Hematopoietic multipotent progenitor cell treated with erythropoietin and hydrocortisone succinate and interleukin-3 and kit ligand, for 8 days (in vitro differentiated cells): ENCODE data around the gene USH2A.
"Not testable (repeated sequence)": the region's sequence is repeated elsewhere in the genome, so short reads cannot be mapped to it uniquely, and the experiment has no call there.

ENCODE experiments used
- DNase-seq: peaks from one replicate; pipeline ENCODE4 v3.0.0-alpha.2; 2015

USH2A gene

DNA sequence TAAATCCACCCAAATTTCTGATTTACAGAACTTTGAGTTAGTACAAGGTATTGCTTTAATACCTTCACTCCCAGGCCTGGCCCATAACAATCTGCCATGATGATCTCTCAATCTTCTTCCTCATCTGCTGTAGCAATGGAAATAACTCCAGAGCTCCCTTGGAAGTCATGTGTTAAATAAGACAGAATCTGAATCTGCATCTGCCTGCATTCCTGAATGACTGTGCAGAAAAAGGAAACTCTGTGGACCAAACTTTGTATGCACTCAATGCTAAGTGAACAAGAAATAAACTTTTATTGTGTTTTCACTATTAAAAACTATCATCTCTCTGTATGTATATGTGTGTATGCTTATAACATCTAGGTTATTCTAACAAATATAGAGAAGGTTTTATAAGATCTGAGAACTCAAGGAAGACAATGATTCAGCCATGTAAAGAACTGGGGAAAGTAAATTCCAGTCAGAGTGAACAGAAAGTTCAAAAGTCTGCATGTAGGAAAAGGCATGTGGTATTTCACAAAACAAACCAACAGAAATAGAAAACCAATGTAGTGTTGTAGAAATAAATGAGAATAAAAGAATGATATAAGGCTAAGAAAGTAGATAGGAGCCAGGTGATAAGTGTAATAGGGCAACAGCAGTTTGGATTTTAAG is 390.2 kb downstream of the USH2A start:
- no peak for DNase-seq

DNA sequence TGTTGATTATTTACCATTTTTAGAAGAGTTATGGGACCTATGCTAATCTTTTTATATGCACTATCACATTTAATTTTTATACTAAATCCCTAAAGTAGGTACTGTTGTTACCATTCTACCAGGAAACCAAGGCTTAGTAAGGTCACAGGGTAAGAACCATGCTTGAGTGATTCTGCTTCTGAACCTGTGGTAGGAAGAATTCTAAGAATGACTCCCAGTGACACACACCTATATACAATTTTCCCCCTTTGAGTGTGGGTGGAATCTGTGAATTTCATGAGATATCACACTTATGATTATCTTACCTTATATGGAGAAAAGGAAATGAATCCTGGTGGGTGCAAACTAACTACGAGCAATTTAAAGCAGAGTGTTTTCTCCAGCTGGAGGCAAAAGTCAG is 391.0 kb downstream of the USH2A start:
- no peak for DNase-seq

DNA sequence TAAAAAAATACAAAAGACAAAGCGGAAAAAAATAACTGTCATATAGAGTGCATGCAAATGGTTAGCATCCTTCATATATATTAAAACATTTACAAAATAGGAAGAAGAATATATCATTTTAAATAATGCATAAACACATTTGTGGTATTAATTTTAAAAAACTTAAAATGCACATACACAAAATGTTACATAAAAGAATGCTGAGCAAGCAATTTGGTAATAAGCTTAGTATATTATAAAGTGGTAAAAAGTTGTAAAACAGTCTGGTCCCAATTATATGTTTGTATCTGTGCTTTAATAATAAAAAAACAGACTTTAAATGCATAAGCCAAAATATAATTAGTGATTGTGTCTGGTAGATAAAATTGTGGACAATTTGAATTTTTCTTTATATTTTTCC is 394.6 kb downstream of the USH2A start:
- no peak for DNase-seq

DNA sequence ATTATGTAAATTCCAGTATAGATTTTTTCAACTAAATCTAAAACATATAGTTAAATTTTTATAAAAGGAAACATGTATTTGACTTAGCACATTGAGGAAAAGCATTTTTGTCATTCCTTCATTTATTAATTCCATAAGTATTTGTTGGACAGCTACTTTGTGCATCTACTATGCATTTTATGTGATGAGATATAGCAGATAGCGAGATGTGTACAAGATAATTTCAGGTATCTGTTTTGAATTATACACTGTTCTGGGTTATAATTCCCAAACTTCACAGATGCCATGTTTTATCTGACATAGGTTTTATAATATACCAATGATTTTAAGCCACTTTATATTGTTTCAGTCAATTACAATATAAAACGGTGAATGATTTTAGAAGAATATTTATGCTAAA is 398.7 kb downstream of the USH2A start:
- no peak for DNase-seq

DNA sequence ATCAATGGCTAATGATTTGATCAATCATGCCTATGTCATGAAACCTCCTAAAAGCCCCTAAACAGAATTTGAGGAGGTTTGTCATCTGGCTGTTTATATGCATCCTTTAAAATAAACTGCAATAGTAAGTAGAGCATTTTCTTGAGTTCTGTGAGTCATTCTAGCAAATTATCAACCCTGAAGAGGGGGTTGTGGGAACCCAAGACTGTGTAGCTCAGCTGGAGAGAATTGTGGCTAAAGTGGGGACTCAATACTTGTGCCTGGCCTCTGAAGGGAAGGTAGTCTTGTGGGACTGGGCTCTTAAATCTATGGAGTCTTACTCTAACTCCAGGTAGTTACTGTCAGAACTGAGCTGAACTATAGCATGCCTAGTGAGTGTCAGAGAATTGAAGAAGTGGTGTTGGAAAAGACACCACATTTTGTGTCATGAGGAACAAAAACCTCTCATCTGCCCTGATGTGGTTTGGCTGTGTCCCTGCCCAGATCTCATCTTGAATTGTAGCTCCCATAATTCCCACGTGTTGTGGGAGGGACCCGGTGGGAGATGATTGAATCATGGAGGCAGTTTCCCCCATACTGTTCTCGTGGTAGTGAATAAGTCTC is 402.4 kb downstream of the USH2A start:
- DNase-seq = no peak

DNA sequence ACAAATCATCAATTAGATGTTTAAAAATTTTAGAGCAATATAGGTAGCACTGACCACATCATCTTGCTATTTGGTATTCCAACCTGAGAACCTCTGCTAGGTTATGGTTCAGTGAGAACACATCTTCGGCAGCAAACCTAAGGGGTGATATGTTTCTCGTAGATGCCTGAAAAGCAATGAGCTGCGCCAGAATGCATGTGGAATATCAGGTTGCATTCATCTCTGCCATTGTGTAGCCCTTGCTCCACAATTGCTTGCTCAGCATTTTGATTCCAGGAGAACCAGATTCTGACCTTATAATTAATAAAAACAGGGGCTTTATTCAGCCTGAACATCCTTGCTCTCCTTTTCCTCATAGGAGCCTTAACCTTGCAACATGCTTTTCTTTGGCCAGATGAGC is 408.1 kb downstream of the USH2A start:
- DNase-seq = no peak

DNA sequence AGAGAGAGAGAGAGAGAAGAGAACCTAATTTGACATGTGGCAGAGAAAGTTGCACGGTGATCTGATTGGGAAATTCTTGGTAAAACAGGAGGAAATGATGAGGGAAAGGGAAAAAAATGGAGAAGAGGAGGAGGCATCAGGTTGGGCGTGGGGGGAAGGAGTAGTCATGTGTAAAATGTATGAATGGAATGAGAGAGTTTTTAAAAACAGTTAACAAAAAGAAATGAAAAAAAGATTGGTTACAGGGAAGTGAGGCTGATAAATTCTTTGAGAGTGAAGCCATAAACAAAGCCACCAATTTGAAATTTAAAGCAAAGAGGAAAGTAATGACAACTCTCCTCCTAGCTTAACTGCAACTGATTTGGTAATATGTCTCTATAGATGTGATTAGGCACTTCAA is 409.2 kb downstream of the USH2A start:
- no peak for DNase-seq

DNA sequence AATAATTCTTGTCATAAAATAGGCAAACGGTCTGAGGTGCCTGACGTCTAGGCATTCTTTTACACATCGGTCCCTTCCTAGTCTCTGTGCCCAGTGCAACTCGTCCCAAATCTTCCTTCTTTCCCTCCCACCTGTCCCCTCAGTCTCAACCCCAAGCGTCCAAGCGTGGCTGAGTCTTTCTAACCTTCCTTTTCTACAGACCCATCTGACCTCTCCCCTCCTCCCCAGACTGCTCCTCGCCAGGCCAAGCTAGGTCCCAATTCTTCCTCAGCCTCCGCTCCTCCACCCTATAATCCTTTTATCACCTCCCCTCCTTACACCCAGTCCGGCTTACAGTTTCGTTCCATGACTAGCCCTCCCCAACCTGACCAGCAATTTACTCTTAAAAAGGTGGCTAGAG is 413.8 kb downstream of the USH2A start:
- DNase-seq = not testable (repeated sequence)

DNA sequence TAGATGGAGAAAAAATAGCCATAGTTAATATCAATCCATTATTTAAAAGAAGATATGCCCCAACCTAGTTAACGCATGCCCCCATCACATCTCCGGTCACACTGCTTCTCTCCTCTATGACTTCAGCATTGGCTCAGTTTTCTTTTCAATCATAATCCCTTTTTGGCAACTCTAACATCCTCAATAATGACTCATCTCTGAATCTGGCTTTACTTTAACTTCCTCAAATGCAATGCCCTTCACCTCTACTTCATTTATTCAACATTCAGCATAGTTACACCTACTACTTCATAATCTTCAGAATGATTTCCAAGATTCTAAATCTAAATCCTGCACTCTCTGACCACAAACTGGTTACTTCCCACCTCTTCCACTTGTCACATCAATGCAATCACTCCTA is 417.3 kb downstream of the USH2A start:
- no peak for DNase-seq

DNA sequence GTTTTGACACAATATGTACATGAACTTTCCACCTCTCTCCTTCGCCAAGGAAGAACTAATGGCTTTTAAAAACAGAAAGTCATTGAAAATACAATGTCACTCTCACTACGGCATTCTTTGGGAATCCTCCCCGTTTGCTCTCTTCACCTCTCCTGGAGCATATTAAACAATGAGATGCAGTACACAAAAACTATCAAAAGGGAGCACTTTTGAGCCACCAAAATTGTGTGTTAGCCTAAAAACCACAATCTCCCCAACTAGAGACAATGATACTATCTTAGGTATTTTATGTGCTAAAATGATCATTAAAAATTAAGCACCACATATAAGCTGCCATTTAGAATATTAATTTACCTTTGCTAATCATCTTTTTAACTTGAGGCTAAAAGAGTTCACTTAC is 430.6 kb downstream of the USH2A start:
- peak; percentile 6 for DNase-seq

DNA sequence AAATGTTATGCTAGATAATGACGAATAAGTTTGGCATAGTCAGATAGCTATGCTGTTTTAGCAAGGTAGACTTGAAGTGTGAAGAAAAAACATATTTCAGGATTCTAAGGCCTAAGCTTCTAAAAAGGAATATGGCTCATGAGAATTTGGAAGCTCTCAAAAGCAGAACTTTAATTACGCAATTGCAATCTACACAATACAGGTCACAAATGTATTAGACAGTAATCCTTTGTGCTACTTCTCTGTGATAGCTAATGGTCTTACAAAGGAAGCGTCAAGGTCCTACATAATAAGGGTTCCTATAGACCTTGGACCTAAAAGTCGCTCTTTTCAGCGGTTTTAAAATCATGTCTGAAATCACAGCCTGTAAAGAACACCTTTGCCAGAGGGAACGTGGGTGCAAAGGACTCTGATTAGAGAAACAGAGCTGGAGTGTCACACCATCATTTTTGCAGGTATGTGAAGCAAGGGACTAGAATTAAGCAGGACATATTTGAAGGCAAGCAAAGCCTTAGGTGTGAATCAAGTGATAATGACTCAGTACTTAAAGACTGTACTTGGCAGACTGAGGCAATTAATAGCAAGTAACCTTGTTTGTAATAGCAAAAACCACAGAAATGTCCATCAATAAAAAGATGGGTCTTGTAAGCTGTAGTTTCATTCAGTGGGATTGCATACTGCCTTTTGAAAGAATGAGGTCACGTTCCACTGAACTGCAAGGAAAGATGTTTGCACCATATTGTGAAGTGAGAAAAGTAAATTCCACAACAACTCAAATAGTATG is 436.0 kb downstream of the USH2A start:
- DNase-seq = no peak

DNA sequence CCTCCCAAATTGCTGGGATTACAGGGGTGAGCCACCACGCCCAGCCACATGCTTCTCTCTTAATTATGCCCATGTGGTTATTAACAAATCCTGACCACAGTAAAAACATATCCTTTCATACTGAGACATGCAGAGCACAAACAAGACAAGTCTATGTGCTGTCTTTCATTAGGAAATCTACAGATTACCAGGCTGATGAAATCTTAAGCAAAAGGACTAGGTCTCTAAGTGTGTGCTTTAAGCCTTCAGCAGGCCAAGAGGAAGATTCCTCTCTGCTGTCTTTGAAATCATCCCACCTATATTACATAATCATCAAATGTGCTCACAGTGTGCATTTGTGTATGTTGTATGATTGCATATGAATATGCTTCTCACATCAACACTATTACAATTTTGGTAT is 436.8 kb downstream of the USH2A start:
- no peak for DNase-seq

DNA sequence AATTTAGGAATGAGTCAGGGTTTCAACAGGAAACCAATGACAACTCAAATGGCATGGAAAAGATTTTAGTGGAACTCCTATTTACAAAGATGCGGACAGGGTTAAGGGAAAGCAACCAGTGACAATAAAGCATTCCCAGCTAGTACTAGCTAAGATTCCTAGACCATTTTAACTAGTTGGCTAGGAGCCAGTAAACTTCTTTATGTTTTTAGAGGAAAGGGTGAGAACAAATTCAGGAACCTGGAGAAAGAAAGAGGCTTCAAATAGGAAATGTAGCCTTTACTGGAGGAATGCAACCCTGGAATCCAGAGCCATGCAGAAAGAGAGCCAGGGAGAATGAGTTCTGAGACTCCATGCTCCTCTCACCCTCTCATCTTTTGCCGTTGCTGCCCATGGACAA is 439.6 kb downstream of the USH2A start:
- DNase-seq = no peak

DNA sequence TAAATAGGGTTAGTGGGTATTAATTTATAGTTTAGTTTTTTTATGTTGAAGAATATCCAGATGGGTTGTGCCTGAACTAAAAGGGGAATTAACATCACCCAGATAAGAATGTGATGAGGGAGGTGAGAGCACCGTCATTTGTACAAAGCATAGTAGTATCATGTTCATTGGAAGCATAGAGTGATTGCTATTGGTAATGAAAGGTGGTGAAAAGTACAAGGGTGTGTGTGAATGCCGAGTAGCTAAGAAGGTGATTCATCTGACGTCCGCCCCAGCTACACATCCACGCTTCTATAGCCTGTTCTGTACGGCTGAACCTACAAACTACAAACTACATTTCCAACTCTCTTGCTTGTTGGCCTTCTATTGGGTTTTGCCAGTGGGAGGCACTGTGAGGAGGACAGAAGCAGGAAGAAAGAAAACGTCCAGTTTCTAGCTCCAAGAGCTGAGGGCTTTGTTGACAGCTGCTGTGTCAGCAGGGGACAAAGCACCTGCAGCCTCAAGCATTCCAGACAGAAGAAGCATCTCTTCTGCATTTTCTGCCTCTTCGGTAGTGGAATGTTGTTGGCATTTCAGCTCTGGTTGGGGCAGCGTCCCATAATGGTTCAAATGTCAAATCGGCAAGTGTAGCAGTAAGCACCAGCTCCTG is 451.3 kb downstream of the USH2A start:
- DNase-seq = no peak

DNA sequence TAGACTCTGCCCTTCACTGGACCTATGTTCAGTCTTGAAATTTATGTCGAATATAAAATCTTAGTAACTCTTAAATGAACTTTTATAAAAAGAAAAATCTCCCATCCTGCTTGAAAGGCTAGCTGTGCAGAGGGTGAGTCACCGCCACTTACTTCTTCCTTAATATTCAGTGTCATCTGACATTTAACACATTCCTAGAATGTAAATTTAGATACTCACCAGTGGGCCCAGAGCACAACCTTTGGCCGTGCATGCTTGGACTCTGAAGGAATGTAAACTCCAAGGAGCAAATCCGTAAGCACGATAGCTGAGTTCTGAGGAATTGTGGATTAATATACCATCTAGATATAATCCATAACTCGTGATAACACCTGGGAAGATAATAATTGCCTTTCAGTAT is 452.8 kb downstream of the USH2A start:
- DNase-seq = no peak

DNA sequence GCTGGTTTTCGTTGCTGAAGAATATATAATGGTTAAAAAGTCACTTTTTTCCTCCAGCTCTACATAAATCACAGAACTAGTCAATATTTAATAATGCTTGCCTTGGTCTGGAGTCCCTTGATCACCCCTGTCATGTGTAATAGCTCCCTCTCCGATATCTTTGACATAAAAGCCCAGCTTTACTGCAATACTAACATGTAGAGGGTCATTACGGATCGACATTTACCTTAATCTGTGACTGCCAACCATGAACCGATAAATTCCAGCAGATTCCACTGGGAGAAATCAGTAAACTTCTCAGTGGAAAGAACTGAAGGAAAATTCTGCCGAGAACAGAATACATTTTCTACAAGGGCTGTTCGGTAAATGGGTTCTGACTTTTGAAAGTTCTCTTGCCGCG is 459.6 kb downstream of the USH2A start:
- no peak for DNase-seq

DNA sequence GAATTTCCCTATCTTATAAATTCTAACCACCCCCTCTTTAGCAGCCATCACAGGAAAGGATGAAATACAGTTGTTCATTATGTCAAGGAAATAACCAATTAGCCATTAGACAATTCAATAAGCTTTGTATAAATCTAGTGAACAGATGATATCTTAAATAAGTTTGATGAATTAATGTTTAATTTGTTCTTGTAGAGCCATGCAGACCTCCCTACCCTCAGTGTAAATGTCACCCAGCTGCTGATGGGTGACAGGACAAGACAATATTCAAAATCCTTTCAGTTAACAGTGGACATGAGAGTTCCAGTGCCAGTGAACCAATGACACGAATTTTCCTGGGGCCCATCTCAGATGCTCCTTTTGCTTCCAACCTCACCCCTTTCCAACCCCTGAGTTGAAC is 460.2 kb downstream of the USH2A start:
- DNase-seq = no peak

DNA sequence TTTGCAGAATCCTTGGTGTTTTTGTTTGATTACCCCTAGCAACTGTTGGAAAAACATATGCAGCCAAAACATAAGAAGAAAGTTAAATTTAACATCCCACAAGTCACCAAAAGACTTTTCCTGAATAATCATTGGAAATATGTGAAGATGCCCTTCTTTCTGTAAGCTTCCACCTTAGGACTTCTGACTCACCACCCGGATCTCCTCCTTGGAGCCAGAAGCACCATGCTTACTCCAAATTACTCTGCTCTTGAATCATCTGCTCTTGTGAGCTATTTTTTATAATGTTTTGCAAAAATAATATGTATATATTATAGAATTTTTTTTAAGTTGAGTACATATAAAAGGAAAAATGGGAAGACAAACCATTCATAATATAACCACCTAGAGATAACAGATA is 464.4 kb downstream of the USH2A start:
- DNase-seq = no peak

DNA sequence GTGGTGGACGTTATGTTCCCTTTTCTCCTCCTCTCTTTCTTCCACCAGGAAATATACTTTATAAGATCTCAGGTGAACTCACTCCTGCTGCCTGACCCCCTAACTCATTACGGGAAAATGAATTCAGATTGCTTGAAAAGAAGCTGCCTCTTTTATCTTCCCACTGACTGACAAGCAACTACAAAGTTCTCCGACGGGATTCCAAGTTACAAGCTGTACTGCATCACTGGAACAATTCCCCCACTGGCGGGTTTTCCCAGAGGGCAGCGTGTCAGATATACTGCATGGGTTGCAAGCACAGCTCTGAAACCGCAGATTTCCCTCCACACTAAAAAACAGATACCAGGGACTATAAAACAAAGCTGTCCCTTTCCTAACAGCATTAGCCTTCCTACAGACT is 465.6 kb downstream of the USH2A start:
- DNase-seq = no peak

DNA sequence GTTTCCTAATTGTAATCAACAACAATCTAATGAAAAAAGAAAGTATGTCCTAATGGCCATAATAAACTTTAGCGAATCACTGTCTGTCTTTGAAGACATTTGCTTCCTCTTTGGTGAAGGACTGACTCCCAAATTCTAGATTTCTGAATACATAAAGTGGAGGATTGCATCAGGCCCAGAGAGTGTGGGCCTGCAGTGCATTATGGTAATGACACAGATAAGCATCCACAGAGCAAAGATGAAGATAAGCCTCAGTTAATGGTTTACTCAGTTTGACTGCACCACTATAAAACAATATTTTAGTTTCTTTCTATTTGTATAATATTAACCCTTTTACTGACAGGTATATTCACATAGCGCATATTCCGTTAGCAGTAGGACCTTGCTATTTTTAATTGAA is 490.7 kb downstream of the USH2A start:
- DNase-seq = no peak

DNA sequence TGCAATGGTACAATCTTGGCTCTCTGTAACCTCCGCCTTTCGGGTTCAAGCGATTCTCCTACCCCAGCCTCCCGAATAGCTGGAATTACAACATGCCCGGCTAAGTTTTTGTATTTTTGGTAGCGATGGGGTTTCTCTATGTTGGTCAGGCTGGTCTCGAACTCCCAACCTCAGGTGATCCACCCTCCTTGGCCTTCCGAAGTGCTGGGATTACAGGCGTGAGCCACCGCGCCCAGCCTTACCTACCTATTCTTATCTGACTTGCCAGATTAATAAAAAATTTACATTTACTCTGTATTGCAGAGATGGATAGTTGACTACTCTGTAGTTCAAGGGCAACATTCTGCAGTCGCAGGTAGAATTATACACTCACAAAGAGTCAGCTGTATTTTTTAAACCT is 496.6 kb downstream of the USH2A start:
- DNase-seq = no peak

DNA sequence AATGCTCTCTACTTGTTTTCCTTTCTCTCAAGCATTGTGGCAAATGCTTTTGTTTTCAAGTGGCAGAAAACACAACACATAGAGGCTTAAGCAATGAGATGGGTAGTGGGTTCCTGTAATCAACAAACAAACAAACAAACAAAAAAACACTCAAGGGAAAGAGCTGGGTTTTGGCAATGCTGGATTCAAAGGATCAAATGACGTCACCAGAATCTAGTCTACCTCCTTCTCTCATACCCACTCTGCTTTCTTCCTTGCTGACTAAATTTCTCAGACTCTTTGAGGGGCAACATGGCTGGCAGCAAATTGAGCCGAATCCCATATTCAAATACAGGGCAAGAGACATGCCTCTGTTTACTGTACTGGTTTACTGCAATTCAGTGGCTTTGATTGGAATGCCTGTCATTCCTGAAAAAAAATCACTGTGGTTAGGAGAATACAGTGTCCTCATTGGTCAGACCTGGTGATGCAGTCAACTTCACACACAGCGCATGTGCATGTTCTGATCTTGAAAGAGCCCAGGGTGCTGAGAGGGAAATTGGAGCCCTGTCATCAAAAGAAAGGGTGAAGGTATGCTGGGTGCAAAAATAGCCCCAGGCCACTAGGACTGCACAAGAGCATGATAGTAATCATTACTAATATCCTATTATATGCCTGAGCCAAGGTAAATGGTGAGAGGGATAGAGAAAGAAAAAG is 500.0 kb downstream of the USH2A start:
- no peak for DNase-seq

DNA sequence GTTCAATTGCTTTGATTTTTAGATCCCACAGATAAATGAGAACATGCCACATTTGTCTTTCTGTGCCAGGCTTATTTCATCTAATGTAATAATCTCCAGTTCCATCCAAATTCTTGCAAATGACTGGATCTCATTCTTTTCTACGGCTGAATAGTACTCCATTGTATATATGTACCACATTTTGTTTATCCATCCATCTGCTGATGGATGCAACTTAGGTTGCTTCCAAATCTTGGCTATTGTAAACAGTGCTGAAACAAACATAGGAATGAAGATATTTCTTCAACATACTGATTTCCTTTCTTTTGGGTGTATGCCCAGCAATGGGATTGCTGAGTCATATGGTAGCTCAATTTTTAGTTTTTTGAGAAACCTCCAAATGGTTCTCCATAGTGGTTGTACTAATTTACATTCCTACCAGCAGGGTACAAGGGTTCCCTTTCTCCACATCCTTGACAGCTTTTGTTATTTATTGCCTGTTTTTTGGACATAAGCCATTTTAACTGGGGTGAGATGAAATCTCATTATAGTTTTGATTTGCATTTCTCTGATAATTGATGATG is 511.8 kb downstream of the USH2A start:
- DNase-seq = no peak
